ENCODE measurements around the gene LPCAT3. TPM values are rescaled to one million over a fixed set of nuclear protein-coding genes. Genes with fewer than 3 reads are reported as not detected.
A peak's percentile ranks its signal among the peaks of the same experiment; 100 is the strongest.

The LPCAT3 gene
- total and polyA plus RNA-seq, 2 of the 13 experiments (the other 11 are each of a cell fraction or from before 2014, with no cell fraction given), result 44.5 to 64.3 TPM

GRCh38 chr12:7017870-7018349, 366 bp downstream of the LPCAT3 start (continued):
- no peak for TF ChIP-seq ZSCAN12 (CRISPR knock-in tag; IDR thresholded peaks at IDR 0.05)
- 0 out of 2 replicates have a peak, but pooled peaks have one; percentile 16 for TF ChIP-seq ZNF343 (CRISPR knock-in tag; IDR thresholded peaks at IDR 0.05)
- 0 out of 2 replicates have a peak, but pooled peaks have one; percentile 33 for TF ChIP-seq NCOA1 (CRISPR knock-in tag; IDR thresholded peaks at IDR 0.05)
- TF ChIP-seq PATZ1 (CRISPR knock-in tag; IDR thresholded peaks at IDR 0.05), result no peak
- TF ChIP-seq XRCC5 (optimal IDR thresholded peaks at IDR 0.05; ENCODE audit: low read length), result no peak
- no peak for TF ChIP-seq UBTF (CRISPR knock-in tag; IDR thresholded peaks at IDR 0.05)
- no peak for TF ChIP-seq TOE1 (CRISPR knock-in tag; IDR thresholded peaks at IDR 0.05)
- no peak for TF ChIP-seq ZNF749 (CRISPR knock-in tag; IDR thresholded peaks at IDR 0.05; ENCODE audit: borderline replicate concordance)
- TF ChIP-seq ZNF354B (CRISPR knock-in tag; IDR thresholded peaks at IDR 0.05), result no peak
- no peak; the same call in 1 of the 2 replicates for TF ChIP-seq MTERF4 (CRISPR knock-in tag; IDR thresholded peaks at IDR 0.05)
- no peak for TF ChIP-seq SKI (IDR thresholded peaks at IDR 0.05; ENCODE audit: partially characterized antibody)

Measured in HepG2 (cell line).